Dendritic cell treated with granulocyte-macrophage colony-stimulating factor and Interleukin-4, amounts not matched to agents 40 ng/mL and 50 ng/mL, for 4 days (primary cell): ENCODE results near the gene IGFBPL1.
"Not testable (repeated sequence)": the region's sequence is repeated elsewhere in the genome, so short reads cannot be mapped to it uniquely, and the experiment has no call there.

Experiments used
- H3K27ac Mint-ChIP-seq: one replicate; pipeline ENCODE4 v1.8.0; 2022; ENCODE audit warnings: mild to moderate bottlenecking, mixed read lengths
- H3K27me3 Mint-ChIP-seq: one replicate; pipeline ENCODE4 v1.8.0; 2022; ENCODE audit warnings: mild to moderate bottlenecking, mixed read lengths
- H3K36me3 Mint-ChIP-seq: one replicate; pipeline ENCODE4 v1.8.0; 2022; ENCODE audit warnings: low read depth, mixed read lengths
- H3K4me1 Mint-ChIP-seq: one replicate; pipeline ENCODE4 v1.8.0; 2022; ENCODE audit warnings: low read depth, mixed read lengths
- H3K4me3 Mint-ChIP-seq: one replicate; pipeline ENCODE4 v1.8.0; 2022; ENCODE audit warnings: mild to moderate bottlenecking, moderate library complexity, mixed read lengths
- H3K9me3 Mint-ChIP-seq: one replicate; pipeline ENCODE4 v1.8.0; 2022; ENCODE audit warnings: mixed read lengths
- intact Hi-C: fragments of 100-400 bp; cut with micrococcal nuclease; formaldehyde crosslinking; loops from one replicate; pipeline ENCODE4 v1.15.0; 2022

IGFBPL1 gene

GRCh38 chr9:38419181-38419580 lies 5.1 kb downstream of the IGFBPL1 start:
- Mint-ChIP-seq H3K9me3 (no peaks in the 10 kb centered on the region), H3K27ac (no peak overlapping the region), H3K4me1 (no peaks in the 10 kb centered on the region), H3K4me3 (no peak overlapping the region), H3K27me3 (peaks cover 31% of the 10 kb centered on the region), H3K36me3 (no peaks in the 10 kb centered on the region)
- intact Hi-C loops: no loop called here

GRCh38 chr9:38418366-38418765 lies 5.9 kb downstream of the IGFBPL1 start:
- H3K9me3 Mint-ChIP-seq: no peaks in the 10 kb centered on the region
- intact Hi-C loops: no loop called here
- no peak overlapping the region for H3K4me3 Mint-ChIP-seq
- H3K27ac Mint-ChIP-seq: no peak overlapping the region
- H3K4me1 Mint-ChIP-seq: no peaks in the 10 kb centered on the region
- peaks cover 26% of the 10 kb centered on the region for H3K27me3 Mint-ChIP-seq
- H3K36me3 Mint-ChIP-seq: no peaks in the 10 kb centered on the region

GRCh38 chr9:38417003-38417945 lies 7.0 kb downstream of the IGFBPL1 start:
- no peaks in the 10 kb centered on the region for H3K4me1 Mint-ChIP-seq
- no peaks in the 10 kb centered on the region for H3K9me3 Mint-ChIP-seq
- no peak overlapping the region for H3K27ac Mint-ChIP-seq
- H3K4me3 Mint-ChIP-seq: no peak overlapping the region
- intact Hi-C loops: no loop called here
- peaks cover 17% of the 10 kb centered on the region for H3K27me3 Mint-ChIP-seq
- H3K36me3 Mint-ChIP-seq: no peaks in the 10 kb centered on the region

- Mint-ChIP-seq H3K27me3 (peaks cover 9% of the 10 kb centered on the region), H3K4me3 (no peak overlapping the region), H3K9me3 (no peaks in the 10 kb centered on the region), H3K27ac (no peak overlapping the region), H3K4me1 (no peaks in the 10 kb centered on the region), H3K36me3 (no peaks in the 10 kb centered on the region)
- intact Hi-C loops: no loop called here
Observed at GRCh38 chr9:38416461-38416860, 7.8 kb downstream of the IGFBPL1 start.

- Mint-ChIP-seq H3K36me3 (no peaks in the 10 kb centered on the region), H3K27ac (no peak overlapping the region), H3K4me3 (no peak overlapping the region), H3K27me3 (peaks cover 8% of the 10 kb centered on the region), H3K4me1 (no peaks in the 10 kb centered on the region), H3K9me3 (no peaks in the 10 kb centered on the region)
- intact Hi-C loops: no loop called here
Observed at GRCh38 chr9:38415856-38416255, 8.4 kb downstream of the IGFBPL1 start.

GRCh38 chr9:38414040-38414723 lies 10.1 kb downstream of the IGFBPL1 start:
- Mint-ChIP-seq H3K4me3 (no peak overlapping the region), H3K4me1 (no peaks in the 10 kb centered on the region), H3K27me3 (peaks cover 3% of the 10 kb centered on the region), H3K36me3 (no peaks in the 10 kb centered on the region), H3K9me3 (no peaks in the 10 kb centered on the region), H3K27ac (no peak overlapping the region)
- intact Hi-C loops: no loop called here

- intact Hi-C loops: no loop called here
- Mint-ChIP-seq H3K4me3 (no peak overlapping the region), H3K27ac (no peak overlapping the region), H3K36me3 (no peaks in the 10 kb centered on the region), H3K27me3 (peaks cover 3% of the 10 kb centered on the region), H3K4me1 (no peaks in the 10 kb centered on the region), H3K9me3 (no peaks in the 10 kb centered on the region)
Observed at GRCh38 chr9:38413283-38413682, 11.0 kb downstream of the IGFBPL1 start.

- H3K9me3 Mint-ChIP-seq: no peaks in the 10 kb centered on the region
- intact Hi-C loops: no loop called here
- H3K27me3 Mint-ChIP-seq: peaks cover 3% of the 10 kb centered on the region
Observed at GRCh38 chr9:38412751-38413150, 11.5 kb downstream of the IGFBPL1 start.

GRCh38 chr9:38408719-38409118 lies 15.5 kb downstream of the IGFBPL1 start:
- Mint-ChIP-seq H3K36me3 (no peaks in the 10 kb centered on the region), H3K9me3 (no peaks in the 10 kb centered on the region), H3K27ac (no peak overlapping the region), H3K4me3 (no peak overlapping the region), H3K4me1 (no peaks in the 10 kb centered on the region), H3K27me3 (peaks cover 9% of the 10 kb centered on the region)
- intact Hi-C loops: no loop called here

More at GRCh38 chr9:38412751-38413150, 11.5 kb downstream of the IGFBPL1 start:
- no peaks in the 10 kb centered on the region for H3K36me3 Mint-ChIP-seq
- H3K27ac Mint-ChIP-seq: no peak overlapping the region
- H3K4me1 Mint-ChIP-seq: no peaks in the 10 kb centered on the region
- H3K4me3 Mint-ChIP-seq: no peak overlapping the region

- H3K36me3 Mint-ChIP-seq: no peaks in the 10 kb centered on the region
- H3K4me3 Mint-ChIP-seq: no peak overlapping the region
- H3K9me3 Mint-ChIP-seq: no peaks in the 10 kb centered on the region
- H3K27ac Mint-ChIP-seq: no peak overlapping the region
- peaks cover 14% of the 10 kb centered on the region for H3K27me3 Mint-ChIP-seq
- H3K4me1 Mint-ChIP-seq: no peaks in the 10 kb centered on the region
- intact Hi-C loops: no loop called here
Observed at GRCh38 chr9:38406476-38407186, 17.6 kb downstream of the IGFBPL1 start.

GRCh38 chr9:38405785-38406184 lies 18.5 kb downstream of the IGFBPL1 start:
- H3K27ac Mint-ChIP-seq: no peak overlapping the region
- intact Hi-C loops: no loop called here
- no peaks in the 10 kb centered on the region for H3K36me3 Mint-ChIP-seq
- H3K4me3 Mint-ChIP-seq: no peak overlapping the region
- peaks cover 2% of the 10 kb centered on the region for H3K4me1 Mint-ChIP-seq
- no peaks in the 10 kb centered on the region for H3K9me3 Mint-ChIP-seq
- peaks cover 13% of the 10 kb centered on the region for H3K27me3 Mint-ChIP-seq

GRCh38 chr9:38404314-38404713 lies 19.9 kb downstream of the IGFBPL1 start:
- Mint-ChIP-seq H3K4me3 (no peak overlapping the region), H3K4me1 (peaks cover 5% of the 10 kb centered on the region), H3K27me3 (peaks cover 13% of the 10 kb centered on the region), H3K9me3 (no peaks in the 10 kb centered on the region), H3K36me3 (no peaks in the 10 kb centered on the region), H3K27ac (no peak overlapping the region)
- intact Hi-C loops: loop anchor here (5.0 kb wide), 1 partner anchor 657 kb away; no protein-coding TSS in a partner anchor

- Mint-ChIP-seq H3K36me3 (peaks cover 9% of the 10 kb centered on the region), H3K9me3 (no peaks in the 10 kb centered on the region), H3K4me1 (peaks cover 5% of the 10 kb centered on the region), H3K27ac (no peak overlapping the region), H3K4me3 (no peak overlapping the region), H3K27me3 (peaks cover 13% of the 10 kb centered on the region)
- intact Hi-C loops: loop anchor here (5.0 kb wide), 1 partner anchor 655 kb away; no protein-coding TSS in a partner anchor
Observed at GRCh38 chr9:38401994-38402393, 22.3 kb downstream of the IGFBPL1 start.

- H3K9me3 Mint-ChIP-seq, H3K4me3 Mint-ChIP-seq, H3K27ac Mint-ChIP-seq, H3K4me1 Mint-ChIP-seq, H3K27me3 Mint-ChIP-seq: not testable (repeated sequence)
- intact Hi-C loops: loop anchor here (10.0 kb wide), 1 partner anchor 494 kb away; the partner anchor contains the start of gene SLC25A51
- H3K36me3 Mint-ChIP-seq: peaks cover 24% of the 10 kb centered on the region
Observed at GRCh38 chr9:38399191-38399590, 25.1 kb downstream of the IGFBPL1 start.
